Keratinocyte (primary cell): Measurements from ENCODE around the gene METRNL.

ENCODE experiments used
- EZH2 ChIP-seq: IDR thresholded peaks from one replicate; pipeline ENCODE4 v1.6.1; 2012; ENCODE audit warnings: inconsistent platforms, mild to moderate bottlenecking, low read length, moderate library complexity
- TF ChIP-seq, protein P1 (sequence below), 3 experiments: IDR thresholded peaks in 1 of 3; conservative IDR thresholded peaks in 1 of 3; optimal IDR thresholded peaks in 1 of 3; 2 replicates in 2 of 3; 3 replicates in 1 of 3; pipeline versions ENCODE3 to v1.5.1; 2011; ENCODE audit warnings: low read length in 3 of 3, mild to moderate bottlenecking in 3 of 3, moderate library complexity in 2 of 3, control low read depth in 1 of 3, inconsistent platforms in 1 of 3; ENCODE audit not compliant: insufficient read depth in 2 of 3; ENCODE audit errors: extremely low read depth in 1 of 3

DNA sequence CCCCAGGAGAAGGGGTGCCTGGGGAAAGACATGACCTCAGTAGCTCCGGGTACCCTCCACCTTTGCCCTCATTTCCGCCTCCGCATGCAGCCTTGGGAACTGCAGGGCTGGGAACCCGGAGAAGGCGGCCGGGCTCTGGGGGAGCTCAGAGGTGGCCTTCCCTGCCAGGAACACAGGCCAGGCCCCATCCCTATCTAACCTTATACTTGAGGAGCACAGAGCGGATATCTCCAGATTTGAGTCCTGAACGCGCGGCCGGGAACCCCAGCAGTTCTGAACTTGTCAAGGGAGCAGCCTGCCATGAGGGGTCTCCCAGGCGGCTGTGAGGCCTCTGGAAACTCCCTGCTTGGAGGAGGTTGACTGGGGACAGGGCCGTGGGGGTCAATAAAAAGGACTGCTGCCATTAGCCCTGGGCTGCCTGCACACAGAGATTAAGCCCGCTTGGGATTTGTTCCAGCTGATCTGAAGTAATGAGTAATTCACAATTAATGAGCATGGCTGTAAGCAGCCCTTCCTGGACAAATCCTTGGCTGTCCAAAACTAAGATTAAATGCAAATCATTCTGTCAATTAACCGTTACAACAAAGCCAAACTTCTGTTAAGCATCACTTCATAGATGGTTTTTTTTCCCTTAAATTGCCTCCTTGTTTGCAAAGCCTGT is 26.3 kb upstream of the METRNL start:
- TF ChIP-seq, protein P1, sequence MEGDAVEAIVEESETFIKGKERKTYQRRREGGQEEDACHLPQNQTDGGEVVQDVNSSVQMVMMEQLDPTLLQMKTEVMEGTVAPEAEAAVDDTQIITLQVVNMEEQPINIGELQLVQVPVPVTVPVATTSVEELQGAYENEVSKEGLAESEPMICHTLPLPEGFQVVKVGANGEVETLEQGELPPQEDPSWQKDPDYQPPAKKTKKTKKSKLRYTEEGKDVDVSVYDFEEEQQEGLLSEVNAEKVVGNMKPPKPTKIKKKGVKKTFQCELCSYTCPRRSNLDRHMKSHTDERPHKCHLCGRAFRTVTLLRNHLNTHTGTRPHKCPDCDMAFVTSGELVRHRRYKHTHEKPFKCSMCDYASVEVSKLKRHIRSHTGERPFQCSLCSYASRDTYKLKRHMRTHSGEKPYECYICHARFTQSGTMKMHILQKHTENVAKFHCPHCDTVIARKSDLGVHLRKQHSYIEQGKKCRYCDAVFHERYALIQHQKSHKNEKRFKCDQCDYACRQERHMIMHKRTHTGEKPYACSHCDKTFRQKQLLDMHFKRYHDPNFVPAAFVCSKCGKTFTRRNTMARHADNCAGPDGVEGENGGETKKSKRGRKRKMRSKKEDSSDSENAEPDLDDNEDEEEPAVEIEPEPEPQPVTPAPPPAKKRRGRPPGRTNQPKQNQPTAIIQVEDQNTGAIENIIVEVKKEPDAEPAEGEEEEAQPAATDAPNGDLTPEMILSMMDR (optimal IDR thresholded peaks at IDR 0.05 in 1 of 3, IDR thresholded peaks at IDR 0.05 in 1 of 3, conservative IDR thresholded peaks at IDR 0.05 in 1 of 3; ENCODE audit: extremely low read depth in 1 of 3, insufficient read depth in 2 of 3, low read length in 3 of 3), result no peak
- no peak for TF ChIP-seq EZH2
